DND-41 (cell line): Measurements from ENCODE around the gene OR51B4.

Source experiments
- ATAC-seq: fragments of 200-7000 bp; cut with Tn5 transposase; 3 replicates; pipeline ENCODE4 v1.9.1; 2021; ENCODE audit warnings: low read depth; ENCODE audit not compliant: insufficient read depth
- DNase-seq: peaks from one replicate; pipeline ENCODE4 v3.0.0-alpha.2; 2020
- H2AFZ ChIP-seq: 2 replicates; pipeline ENCODE4 v1.6.0; 2012; ENCODE audit warnings: low read depth, low read length
- H3K27ac ChIP-seq: 2 replicates; pipeline ENCODE4 v1.5.1; 2012; ENCODE audit warnings: low read length, inconsistent platforms
- H3K27me3 ChIP-seq: fragments of 200-600 bp; sonication (generic); 2 replicates; pipeline ENCODE4 v1.6.0; 2012; ENCODE audit warnings: low read length, mild to moderate bottlenecking, inconsistent platforms; ENCODE audit not compliant: insufficient read depth, poor library complexity
- H3K36me3 ChIP-seq: 2 replicates; pipeline ENCODE4 v1.5.1; 2012; ENCODE audit warnings: low read length, inconsistent platforms; ENCODE audit not compliant: insufficient read depth
- H3K4me1 ChIP-seq: 2 replicates; pipeline ENCODE4 v1.5.1; 2012; ENCODE audit warnings: mild to moderate bottlenecking, low read length; ENCODE audit not compliant: insufficient read depth
- H3K4me2 ChIP-seq: 2 replicates; pipeline ENCODE4 v1.6.0; 2012; ENCODE audit warnings: mild to moderate bottlenecking, moderate library complexity, low read length, inconsistent platforms; ENCODE audit not compliant: insufficient read depth
- H3K4me3 ChIP-seq, 2 experiments: fragments of 200-600 bp in 1 of 2; shearing (Covaris generic) in 1 of 2; 2 replicates each; pipeline ENCODE4 v1.5.1; 2012 to 2016; ENCODE audit warnings: inconsistent platforms in 2 of 2, low read length in 2 of 2, mild to moderate bottlenecking in 2 of 2, low read depth in 1 of 2, moderate library complexity in 1 of 2
- H3K79me2 ChIP-seq: 2 replicates; pipeline ENCODE4 v1.6.0; 2012; ENCODE audit warnings: low read length, inconsistent platforms; ENCODE audit not compliant: insufficient read depth
- H3K9ac ChIP-seq: 2 replicates; pipeline ENCODE4 v1.6.0; 2012; ENCODE audit warnings: low read depth, mild to moderate bottlenecking, inconsistent platforms, low read length, moderate library complexity
- H3K9me3 ChIP-seq: 2 replicates; pipeline ENCODE4 v1.5.1; 2012; ENCODE audit warnings: low read length, moderate library complexity, mild to moderate bottlenecking, inconsistent platforms; ENCODE audit not compliant: insufficient read depth, severe bottlenecking
- H4K20me1 ChIP-seq: 2 replicates; pipeline ENCODE4 v1.6.0; 2012; ENCODE audit warnings: low read length; ENCODE audit not compliant: insufficient read depth
- EZH2 ChIP-seq: IDR thresholded peaks from 3 replicates; pipeline ENCODE4 v1.6.1; 2012; ENCODE audit warnings: borderline replicate concordance, low read depth, mild to moderate bottlenecking, moderate library complexity, low read length, inconsistent platforms; ENCODE audit not compliant: severe bottlenecking
- TF ChIP-seq, protein P1 (sequence below): IDR thresholded peaks from 2 replicates; pipeline ENCODE4 v1.5.1; 2012; ENCODE audit warnings: borderline replicate concordance, low read length, moderate library complexity, mild to moderate bottlenecking; ENCODE audit not compliant: poor library complexity, severe bottlenecking; ENCODE audit errors: extremely low read depth

OR51B4 gene

DNA sequence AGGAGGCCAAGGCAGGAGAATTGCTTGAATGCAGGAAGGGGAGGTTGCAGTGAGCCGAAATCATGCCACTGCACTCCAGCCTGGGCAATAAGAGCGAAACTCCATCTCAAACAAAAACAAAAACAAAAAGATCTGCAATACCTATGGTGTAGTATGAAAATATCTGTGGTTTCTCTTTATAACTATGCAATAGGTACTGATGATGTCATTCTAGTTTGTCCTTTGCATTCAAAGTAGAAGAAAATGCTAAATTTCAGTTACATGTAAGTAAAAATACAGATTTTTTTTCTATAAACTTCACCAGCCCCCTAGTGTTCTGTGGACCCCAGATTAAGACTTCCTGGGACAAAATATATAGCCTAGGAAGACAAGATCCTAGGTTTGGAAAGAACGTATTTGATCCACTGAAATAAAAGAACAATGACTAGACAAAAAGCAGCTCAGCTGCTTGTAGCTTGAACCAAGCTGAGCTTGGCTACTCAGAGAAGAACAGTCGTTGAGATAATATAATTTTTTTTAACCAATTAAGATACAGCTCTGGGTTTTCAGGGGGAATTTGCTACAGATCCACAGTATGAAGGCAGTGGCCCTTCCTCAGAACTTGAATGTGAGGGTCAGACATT lies 29.2 kb downstream of the OR51B4 start:
- no peak for TF ChIP-seq EZH2
- TF ChIP-seq, protein P1, sequence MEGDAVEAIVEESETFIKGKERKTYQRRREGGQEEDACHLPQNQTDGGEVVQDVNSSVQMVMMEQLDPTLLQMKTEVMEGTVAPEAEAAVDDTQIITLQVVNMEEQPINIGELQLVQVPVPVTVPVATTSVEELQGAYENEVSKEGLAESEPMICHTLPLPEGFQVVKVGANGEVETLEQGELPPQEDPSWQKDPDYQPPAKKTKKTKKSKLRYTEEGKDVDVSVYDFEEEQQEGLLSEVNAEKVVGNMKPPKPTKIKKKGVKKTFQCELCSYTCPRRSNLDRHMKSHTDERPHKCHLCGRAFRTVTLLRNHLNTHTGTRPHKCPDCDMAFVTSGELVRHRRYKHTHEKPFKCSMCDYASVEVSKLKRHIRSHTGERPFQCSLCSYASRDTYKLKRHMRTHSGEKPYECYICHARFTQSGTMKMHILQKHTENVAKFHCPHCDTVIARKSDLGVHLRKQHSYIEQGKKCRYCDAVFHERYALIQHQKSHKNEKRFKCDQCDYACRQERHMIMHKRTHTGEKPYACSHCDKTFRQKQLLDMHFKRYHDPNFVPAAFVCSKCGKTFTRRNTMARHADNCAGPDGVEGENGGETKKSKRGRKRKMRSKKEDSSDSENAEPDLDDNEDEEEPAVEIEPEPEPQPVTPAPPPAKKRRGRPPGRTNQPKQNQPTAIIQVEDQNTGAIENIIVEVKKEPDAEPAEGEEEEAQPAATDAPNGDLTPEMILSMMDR: no peak
- Histone ChIP-seq H2AFZ (no peak overlapping the region), H4K20me1 (no peaks in the 10 kb centered on the region), H3K4me2 (no peak overlapping the region), H3K4me1 (no peaks in the 10 kb centered on the region), H3K79me2 (no peaks in the 10 kb centered on the region), H3K9ac (no peak overlapping the region), H3K27ac (no peak overlapping the region), H3K27me3 (peaks cover 6% of the 10 kb centered on the region), H3K4me3 (no peak overlapping the region), H3K9me3 (no peaks in the 10 kb centered on the region), H3K36me3 (no peaks in the 10 kb centered on the region)
- DNase-seq: no peak
- no peak for ATAC-seq

DNA sequence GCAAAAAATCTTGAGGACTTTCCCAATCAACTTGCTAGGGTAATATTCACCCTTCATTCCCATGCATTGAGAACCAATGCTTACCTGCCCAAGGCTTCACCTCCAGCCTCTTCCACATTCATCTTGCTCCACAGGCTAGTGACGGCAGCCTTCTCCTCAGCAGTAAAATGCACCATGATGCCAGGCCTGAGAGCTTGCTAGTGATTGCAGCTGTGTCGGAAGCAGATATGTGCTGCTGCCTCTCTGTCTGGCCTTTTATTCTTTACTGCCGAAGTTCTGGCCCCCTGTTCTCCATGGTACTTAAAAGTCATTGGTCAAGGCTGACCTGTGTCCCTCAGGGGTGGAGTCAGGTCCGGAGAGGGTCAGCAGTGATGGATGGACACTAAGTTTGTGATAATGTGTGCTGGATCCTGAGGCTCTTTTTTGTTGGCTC lies 32.0 kb downstream of the OR51B4 start, which contains the start of gene HBE1:
Gene HBE1 (minus strand): TSS at position 231 of the 433 bp plus-strand sequence. CDS start 55 bp downstream, at position 176.
- Histone ChIP-seq H3K4me1 (no peaks in the 10 kb centered on the region), H3K9me3 (no peaks in the 10 kb centered on the region), H3K9ac (no peak within 1 kb of the TSS), H3K27me3 (peaks cover 11% of the 10 kb centered on the region), H3K4me2 (no peak within 1 kb of the TSS), H3K4me3 (no peak within 1 kb of the TSS), H3K27ac (no peak within 1 kb of the TSS), H4K20me1 (no peaks in the 10 kb centered on the region), H2AFZ (no peak within 1 kb of the TSS), H3K79me2 (no peaks in the 10 kb centered on the region), H3K36me3 (no peaks in the 10 kb centered on the region)
- TF ChIP-seq EZH2: no peak
- TF ChIP-seq, protein P1: no peak
- ATAC-seq (no peak), DNase-seq (no peak)

DNA sequence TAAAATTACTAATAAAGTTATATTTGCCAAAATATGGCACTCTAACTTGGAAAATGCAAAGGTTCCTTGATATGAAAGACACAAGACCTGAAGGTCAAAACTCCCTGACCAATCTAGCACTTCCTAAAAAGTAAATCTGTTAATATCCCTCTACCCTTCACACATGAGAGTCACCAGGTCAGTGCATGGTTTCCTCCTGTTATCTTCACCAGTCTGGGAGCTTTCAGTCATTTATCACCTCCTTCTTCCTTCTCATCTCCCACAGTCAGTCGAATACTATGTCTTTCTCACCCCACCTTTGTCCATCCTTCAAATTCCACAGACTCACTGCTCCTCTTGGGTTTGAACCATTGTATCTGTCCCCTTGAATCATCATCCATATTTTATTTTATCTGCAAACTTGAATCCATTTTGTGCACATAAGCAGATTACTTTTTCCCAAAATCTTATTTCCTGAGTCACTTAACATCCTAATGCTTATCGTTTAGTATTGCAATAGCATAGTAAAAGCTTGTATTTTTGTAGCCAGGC lies 34.6 kb downstream of the OR51B4 start:
- Histone ChIP-seq H4K20me1 (no peaks in the 10 kb centered on the region), H3K4me3 (no peak overlapping the region), H3K9me3 (no peaks in the 10 kb centered on the region), H3K27ac (no peak overlapping the region), H2AFZ (no peak overlapping the region), H3K36me3 (no peaks in the 10 kb centered on the region), H3K79me2 (no peaks in the 10 kb centered on the region), H3K4me1 (no peaks in the 10 kb centered on the region), H3K9ac (no peak overlapping the region), H3K27me3 (peaks cover 6% of the 10 kb centered on the region), H3K4me2 (no peak overlapping the region)
- DNase-seq (no peak), ATAC-seq (no peak)
- TF ChIP-seq, protein P1: no peak
- no peak for TF ChIP-seq EZH2
